Loucy (cell line): Measurements from ENCODE around the gene SLC35F3.

ENCODE experiments used
- H2AFZ ChIP-seq: fragments of 200-600 bp; sonication (generic); 2 replicates; pipeline ENCODE4 v1.6.0; 2016; ENCODE audit warnings: antibody characterized with exemption, mild to moderate bottlenecking, low read length, moderate library complexity
- H3F3A ChIP-seq: fragments of 200-600 bp; 2 replicates; pipeline ENCODE4 v1.6.0; 2016; ENCODE audit warnings: antibody characterized with exemption, low read depth, mild to moderate bottlenecking
- H3K27me3 ChIP-seq: fragments of 200-600 bp; sonication (generic); 2 replicates; pipeline ENCODE4 v1.6.1; 2014; ENCODE audit warnings: low read length, mild to moderate bottlenecking; ENCODE audit not compliant: insufficient read depth, poor library complexity, severe bottlenecking
- H3K36me3 ChIP-seq: fragments of 200-600 bp; sonication (generic); 2 replicates; pipeline ENCODE4 v1.6.1; 2016; ENCODE audit warnings: low read length; ENCODE audit not compliant: insufficient read depth
- H3K4me1 ChIP-seq: fragments of 200-600 bp; sonication (generic); 2 replicates; pipeline ENCODE4 v1.5.1; 2014; ENCODE audit warnings: low read length, mild to moderate bottlenecking; ENCODE audit not compliant: insufficient read depth, poor library complexity, severe bottlenecking
- H3K4me2 ChIP-seq: fragments of 200-600 bp; sonication (generic); 2 replicates; pipeline ENCODE4 v1.6.0; 2014; ENCODE audit warnings: antibody characterized with exemption, low read length, low read depth, mild to moderate bottlenecking; ENCODE audit not compliant: poor library complexity, severe bottlenecking
- H3K4me3 ChIP-seq: fragments of 200-600 bp; sonication (generic); 2 replicates; pipeline ENCODE4 v1.5.1; 2014; ENCODE audit warnings: low read length, mild to moderate bottlenecking, mixed read lengths; ENCODE audit not compliant: poor library complexity, severe bottlenecking
- H3K79me2 ChIP-seq: fragments of 200-600 bp; sonication (generic); 2 replicates; pipeline ENCODE4 v1.6.1; 2014; ENCODE audit warnings: low read length; ENCODE audit not compliant: insufficient read depth
- H3K9ac ChIP-seq: fragments of 200-600 bp; sonication (generic); 2 replicates; pipeline ENCODE4 v1.6.0; 2014; ENCODE audit warnings: mild to moderate bottlenecking, low read depth, low read length, moderate library complexity; ENCODE audit not compliant: poor library complexity, severe bottlenecking
- H3K9me2 ChIP-seq: fragments of 200-600 bp; sonication (generic); replicated peaks from 2 replicates; pipeline ENCODE4 v1.6.1; 2016; ENCODE audit warnings: low read depth, low read length, mixed read lengths
- H3K9me3 ChIP-seq: fragments of 200-600 bp; sonication (generic); 2 replicates; pipeline ENCODE4 v1.6.1; 2014; ENCODE audit warnings: mild to moderate bottlenecking, antibody characterized with exemption, low read length, low read depth; ENCODE audit not compliant: insufficient read depth
- H4K20me1 ChIP-seq: fragments of 200-600 bp; sonication (generic); 2 replicates; pipeline ENCODE4 v1.6.0; 2014; ENCODE audit warnings: antibody characterized with exemption, low read length, mild to moderate bottlenecking; ENCODE audit not compliant: insufficient read depth, poor library complexity, severe bottlenecking
- EZH2phosphoT487 ChIP-seq: fragments of 200-600 bp; IDR thresholded peaks from 2 replicates; pipeline ENCODE4 v1.6.1; 2018; ENCODE audit warnings: antibody characterized with exemption, mild to moderate bottlenecking, moderate library complexity, borderline replicate concordance
- TF ChIP-seq, protein P1 (sequence below): fragments of 200-600 bp; sonication (generic); conservative IDR thresholded peaks from 2 replicates; pipeline ENCODE4 v1.5.1; 2014; ENCODE audit warnings: mild to moderate bottlenecking, antibody characterized with exemption, low read length

SLC35F3 gene

GRCh38 chr1:234262007-234262753, 357.7 kb downstream of the SLC35F3 start:
- peaks cover 4% of the 10 kb centered on the region; the same call in 1 of the 2 replicates for H3K9me3 ChIP-seq
- H2AFZ ChIP-seq: no peak overlapping the region
- H3K79me2 ChIP-seq: no peaks in the 10 kb centered on the region
- H3K36me3 ChIP-seq: no peaks in the 10 kb centered on the region
- no peaks in the 10 kb centered on the region for H3K27me3 ChIP-seq
- no peaks in the 10 kb centered on the region for H4K20me1 ChIP-seq
- H3F3A ChIP-seq: no peaks in the 10 kb centered on the region
- no peak overlapping the region for H3K4me3 ChIP-seq
- no peak overlapping the region for H3K4me2 ChIP-seq
- peaks cover 21% of the 10 kb centered on the region for H3K4me1 ChIP-seq
- no peak overlapping the region for H3K9ac ChIP-seq
- TF ChIP-seq, protein P1, sequence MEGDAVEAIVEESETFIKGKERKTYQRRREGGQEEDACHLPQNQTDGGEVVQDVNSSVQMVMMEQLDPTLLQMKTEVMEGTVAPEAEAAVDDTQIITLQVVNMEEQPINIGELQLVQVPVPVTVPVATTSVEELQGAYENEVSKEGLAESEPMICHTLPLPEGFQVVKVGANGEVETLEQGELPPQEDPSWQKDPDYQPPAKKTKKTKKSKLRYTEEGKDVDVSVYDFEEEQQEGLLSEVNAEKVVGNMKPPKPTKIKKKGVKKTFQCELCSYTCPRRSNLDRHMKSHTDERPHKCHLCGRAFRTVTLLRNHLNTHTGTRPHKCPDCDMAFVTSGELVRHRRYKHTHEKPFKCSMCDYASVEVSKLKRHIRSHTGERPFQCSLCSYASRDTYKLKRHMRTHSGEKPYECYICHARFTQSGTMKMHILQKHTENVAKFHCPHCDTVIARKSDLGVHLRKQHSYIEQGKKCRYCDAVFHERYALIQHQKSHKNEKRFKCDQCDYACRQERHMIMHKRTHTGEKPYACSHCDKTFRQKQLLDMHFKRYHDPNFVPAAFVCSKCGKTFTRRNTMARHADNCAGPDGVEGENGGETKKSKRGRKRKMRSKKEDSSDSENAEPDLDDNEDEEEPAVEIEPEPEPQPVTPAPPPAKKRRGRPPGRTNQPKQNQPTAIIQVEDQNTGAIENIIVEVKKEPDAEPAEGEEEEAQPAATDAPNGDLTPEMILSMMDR: no peak
- no peak for TF ChIP-seq EZH2phosphoT487
- no peaks in the 10 kb centered on the region for H3K9me2 ChIP-seq

DNA sequence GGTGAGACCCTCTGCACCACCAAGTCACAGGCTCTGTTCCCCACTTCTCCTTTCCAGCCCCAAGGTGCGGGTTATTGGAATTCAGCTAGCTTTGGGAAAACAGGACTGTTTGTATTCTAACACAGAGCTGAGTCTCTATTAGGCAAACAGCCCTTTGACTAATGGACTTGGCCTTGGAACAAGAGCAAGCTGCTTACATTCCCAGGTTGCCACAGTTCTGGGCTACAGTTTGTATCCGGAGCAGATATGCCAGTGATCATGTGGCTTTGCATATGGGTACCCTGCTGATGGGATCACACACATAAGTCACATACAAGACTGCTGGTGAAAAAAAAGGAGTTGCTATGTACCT, 358.3 kb downstream of the SLC35F3 start:
- Histone ChIP-seq H3K27me3 (no peaks in the 10 kb centered on the region), H3K36me3 (no peaks in the 10 kb centered on the region), H3F3A (no peaks in the 10 kb centered on the region), H3K9me2 (no peaks in the 10 kb centered on the region), H3K79me2 (no peaks in the 10 kb centered on the region), H3K4me2 (no peak overlapping the region), H3K4me3 (no peak overlapping the region), H3K9ac (no peak overlapping the region), H3K4me1 (peaks cover 21% of the 10 kb centered on the region), H3K9me3 (peaks cover 2% of the 10 kb centered on the region; the same call in 1 of the 2 replicates), H4K20me1 (no peaks in the 10 kb centered on the region), H2AFZ (no peak overlapping the region)
- TF ChIP-seq EZH2phosphoT487: no peak
- TF ChIP-seq, protein P1: no peak

DNA sequence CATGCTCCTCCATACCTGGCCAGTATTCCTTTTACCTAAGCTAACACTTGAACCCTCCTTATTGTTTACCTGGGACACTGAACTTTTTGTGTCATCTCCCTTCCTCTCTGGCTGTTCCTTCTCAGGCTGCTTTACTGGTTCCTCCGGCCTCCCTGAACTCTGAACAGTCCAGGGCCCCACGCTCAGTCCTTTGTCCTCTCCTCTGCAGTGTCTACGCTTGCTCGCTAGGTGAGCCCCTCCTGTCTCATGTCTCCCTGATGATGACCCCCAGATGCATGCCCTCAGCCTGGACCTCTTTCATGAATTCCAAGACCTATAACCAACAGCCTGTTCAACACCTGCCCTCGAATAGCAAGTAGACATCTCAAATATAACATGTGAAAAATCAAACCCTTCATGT, 360.4 kb downstream of the SLC35F3 start:
- no peaks in the 10 kb centered on the region for H3K9me2 ChIP-seq
- peaks cover 21% of the 10 kb centered on the region for H3K4me1 ChIP-seq
- H3K79me2 ChIP-seq: no peaks in the 10 kb centered on the region
- TF ChIP-seq, protein P1: no peak
- no peak for TF ChIP-seq EZH2phosphoT487
- no peak overlapping the region for H3K4me3 ChIP-seq
- no peaks in the 10 kb centered on the region for H3K36me3 ChIP-seq
- no peaks in the 10 kb centered on the region for H3K27me3 ChIP-seq
- no peak overlapping the region for H3K4me2 ChIP-seq
- no peaks in the 10 kb centered on the region for H4K20me1 ChIP-seq
- H2AFZ ChIP-seq: no peak overlapping the region
- H3F3A ChIP-seq: no peaks in the 10 kb centered on the region
- H3K9me3 ChIP-seq: no peaks in the 10 kb centered on the region
- H3K9ac ChIP-seq: no peak overlapping the region
